SH-SY5Y (cell line): ENCODE data around the gene SOWAHA.

Experiments used
- GATA2 ChIP-seq: IDR thresholded peaks from 2 replicates; pipeline ENCODE4 v1.6.1; 2011; ENCODE audit warnings: mild to moderate bottlenecking, low read depth, low read length
- GATA3 ChIP-seq: IDR thresholded peaks from 2 replicates; pipeline ENCODE4 v1.6.1; 2011; ENCODE audit warnings: low read depth, mild to moderate bottlenecking, low read length, moderate library complexity

DNA sequence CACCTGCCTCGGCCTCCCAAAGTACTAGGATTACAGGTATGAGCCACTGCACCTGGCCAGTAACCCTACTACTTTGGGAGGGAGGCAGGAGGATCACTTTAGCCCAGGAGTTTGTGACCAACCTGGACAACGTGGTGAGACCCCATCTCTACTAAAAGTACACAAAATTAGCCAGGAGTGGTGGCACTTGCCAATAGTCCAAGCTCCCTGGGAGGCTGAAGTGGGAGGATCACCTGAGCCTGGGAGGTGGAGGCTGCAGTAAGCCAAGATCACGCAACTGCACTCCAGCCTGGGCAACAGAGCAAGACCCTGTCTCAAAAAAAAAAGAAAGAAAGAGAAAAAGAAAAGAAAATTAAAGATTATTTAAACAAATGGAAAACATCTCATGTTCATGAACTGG is 42.9 kb downstream of the SOWAHA start:
- no peak for TF ChIP-seq GATA2
- TF ChIP-seq GATA3: no peak
